Measurements from ENCODE around the gene STEAP1.

The STEAP1 gene

DNA sequence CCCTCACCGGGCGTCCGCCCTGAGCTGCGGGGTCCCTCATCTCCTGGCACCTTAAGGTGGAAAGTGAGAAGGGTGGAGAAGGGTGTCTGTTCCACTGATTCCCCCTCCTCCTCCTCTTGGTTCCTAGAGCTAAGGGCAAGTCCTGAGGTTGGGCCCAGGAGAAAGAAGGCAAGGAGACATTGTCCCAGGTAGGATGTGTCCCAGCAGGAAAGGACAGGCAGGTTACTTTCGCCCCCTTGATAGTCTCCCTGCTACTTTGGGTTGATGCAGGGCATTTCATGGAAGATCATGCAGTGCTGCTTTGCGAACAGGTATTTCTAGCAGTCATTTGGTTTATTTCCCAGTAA lies 57.9 kb downstream of the STEAP1 start:
- intact Hi-C loops (cut with DNase I; ENCODE audit: low total_unique reads): loop anchor here (10.0 kb wide), 1 partner anchor 57 kb away; the partner anchor contains the start of gene STEAP1
- Histone ChIP-seq H3K27me3 (no peaks in the 10 kb centered on the region), H3K4me1 (peaks cover 0 to 26% (median 8%) of the 10 kb centered on the region in 4 donors), H3K27ac (peak overlapping the region; percentile 83 to 84), H3K36me3 (no peaks in the 10 kb centered on the region), H3K4me3 (peak overlapping the region; percentile 75 to 76), H3K9me3 (no peaks in the 10 kb centered on the region)
- DNase-seq: no peak
- TF ChIP-seq, protein P1, sequence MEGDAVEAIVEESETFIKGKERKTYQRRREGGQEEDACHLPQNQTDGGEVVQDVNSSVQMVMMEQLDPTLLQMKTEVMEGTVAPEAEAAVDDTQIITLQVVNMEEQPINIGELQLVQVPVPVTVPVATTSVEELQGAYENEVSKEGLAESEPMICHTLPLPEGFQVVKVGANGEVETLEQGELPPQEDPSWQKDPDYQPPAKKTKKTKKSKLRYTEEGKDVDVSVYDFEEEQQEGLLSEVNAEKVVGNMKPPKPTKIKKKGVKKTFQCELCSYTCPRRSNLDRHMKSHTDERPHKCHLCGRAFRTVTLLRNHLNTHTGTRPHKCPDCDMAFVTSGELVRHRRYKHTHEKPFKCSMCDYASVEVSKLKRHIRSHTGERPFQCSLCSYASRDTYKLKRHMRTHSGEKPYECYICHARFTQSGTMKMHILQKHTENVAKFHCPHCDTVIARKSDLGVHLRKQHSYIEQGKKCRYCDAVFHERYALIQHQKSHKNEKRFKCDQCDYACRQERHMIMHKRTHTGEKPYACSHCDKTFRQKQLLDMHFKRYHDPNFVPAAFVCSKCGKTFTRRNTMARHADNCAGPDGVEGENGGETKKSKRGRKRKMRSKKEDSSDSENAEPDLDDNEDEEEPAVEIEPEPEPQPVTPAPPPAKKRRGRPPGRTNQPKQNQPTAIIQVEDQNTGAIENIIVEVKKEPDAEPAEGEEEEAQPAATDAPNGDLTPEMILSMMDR (IDR thresholded peaks at IDR 0.05): no peak

DNA sequence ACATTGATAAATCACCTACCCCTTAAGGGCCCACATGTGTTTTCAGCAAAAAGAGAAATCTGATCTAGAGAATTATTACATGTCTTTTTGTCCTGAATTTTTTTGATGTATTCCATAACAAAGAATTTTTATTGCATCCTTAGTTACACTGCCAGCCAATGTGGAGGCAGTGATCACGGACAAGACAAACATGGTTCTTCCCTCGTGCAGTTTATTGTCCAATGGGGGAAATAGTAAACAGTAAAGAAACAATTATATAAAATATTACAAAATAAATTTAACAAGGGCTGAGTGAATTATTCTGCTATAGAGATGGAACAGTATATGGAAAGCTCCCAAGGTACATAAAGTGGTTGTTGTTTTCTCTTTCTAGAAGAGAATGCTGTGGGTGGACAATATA lies 59.3 kb downstream of the STEAP1 start:
- no peak overlapping the region for H3K27ac ChIP-seq
- intact Hi-C loops (cut with DNase I; ENCODE audit: low total_unique reads): loop anchor here (10.0 kb wide), 1 partner anchor 59 kb away; the partner anchor contains the start of gene STEAP1
- H3K36me3 ChIP-seq: no peaks in the 10 kb centered on the region
- no peaks in the 10 kb centered on the region for H3K27me3 ChIP-seq
- no peak for DNase-seq
- H3K9me3 ChIP-seq: no peaks in the 10 kb centered on the region
- H3K4me1 ChIP-seq: peaks cover 0 to 26% (median 8%) of the 10 kb centered on the region in 4 donors
- no peak overlapping the region for H3K4me3 ChIP-seq
- TF ChIP-seq, protein P1 (IDR thresholded peaks at IDR 0.05): no peak
